Dermis blood vessel endothelial cell (primary cell): Measurements from ENCODE around the gene TLE5. TPM values are rescaled to one million over a fixed set of nuclear protein-coding genes. Genes with fewer than 3 reads are reported as not detected.
"Not testable (repeated sequence)": the region's sequence is repeated elsewhere in the genome, so short reads cannot be mapped to it uniquely, and the experiment has no call there.

Experiments
- DNase-seq: peaks from one replicate; pipeline ENCODE4 v3.0.0; 2010
- total RNA-seq: library from RNA; depleted of rRNA; stranded (reverse); fragments of >200 nt; gene quantifications from 2 replicates; pipeline ENCODE4 v1.2.3, GENCODE V29; 2014

Gene TLE5
- total RNA-seq, 1 donor from 2014 or later, result 81.7 TPM

DNA sequence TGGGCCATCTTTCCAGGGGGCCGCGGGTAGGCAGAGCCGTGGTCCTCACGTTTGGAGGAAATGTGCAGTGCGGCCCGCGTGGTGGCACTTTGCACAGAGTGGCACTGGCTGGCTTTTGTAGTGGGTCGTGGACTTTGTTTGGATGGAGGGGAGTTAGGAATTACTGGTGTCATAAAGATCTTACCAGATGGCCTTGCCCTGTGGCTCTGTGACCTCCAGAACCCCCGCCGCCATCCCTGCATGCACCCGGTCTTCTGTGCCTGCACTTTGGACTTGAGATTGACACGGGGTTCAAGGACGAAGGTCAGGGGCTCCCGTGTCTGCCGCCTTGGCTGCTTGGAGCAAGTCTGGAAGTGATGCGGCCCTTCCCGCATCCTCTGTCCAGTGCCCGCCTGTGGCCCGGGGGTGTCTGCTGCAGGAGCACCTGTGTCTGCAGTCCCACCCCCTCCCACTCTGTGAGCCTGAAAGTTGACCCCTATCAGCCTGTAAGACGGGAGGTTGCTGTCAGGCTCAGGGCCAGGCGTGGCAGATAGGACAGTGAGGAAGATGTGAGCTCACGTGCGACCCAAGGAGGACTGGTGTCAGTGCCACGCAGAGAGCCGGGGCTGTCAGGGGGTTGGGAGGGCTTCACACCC is 34.1 kb upstream of the TLE5 start:
- DNase-seq, result no peak

DNA sequence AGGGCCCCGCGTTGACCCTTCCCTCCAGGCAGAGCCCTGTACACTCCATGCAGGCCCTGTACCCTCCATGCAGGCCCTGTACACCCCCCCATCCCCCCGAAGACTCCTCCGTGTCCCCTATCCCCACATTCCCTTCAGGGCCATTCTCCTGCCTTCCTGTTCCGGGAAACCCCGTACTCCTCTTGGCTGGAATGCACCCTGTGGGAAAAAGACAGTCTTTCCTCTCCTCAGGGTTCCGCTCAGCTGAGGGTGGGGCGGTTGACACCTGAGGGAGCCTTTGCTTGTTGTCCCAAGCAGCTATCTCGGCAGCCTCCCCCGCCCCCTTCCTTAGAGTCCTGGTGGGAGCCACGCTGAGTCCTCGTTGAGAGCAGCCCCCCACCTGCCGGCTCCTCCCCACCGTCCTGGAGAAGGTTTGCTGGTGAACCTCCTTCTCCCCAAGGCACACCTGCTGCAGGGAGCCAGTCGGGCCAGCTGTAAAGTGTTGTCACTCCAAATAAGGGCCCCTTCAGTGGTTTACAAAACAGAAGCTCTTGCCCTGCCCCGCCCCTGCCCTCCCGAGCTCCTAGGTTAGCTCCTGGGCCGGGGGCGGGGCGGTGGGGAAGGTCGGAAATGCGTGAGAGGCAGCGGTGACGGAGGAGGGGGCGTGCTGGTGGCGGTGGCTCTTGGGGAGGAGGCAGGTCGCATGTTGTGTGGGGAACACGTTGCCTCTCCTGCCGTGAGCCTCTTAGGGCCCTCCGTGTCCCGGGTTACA is 33.3 kb upstream of the TLE5 start:
- DNase-seq, result peak; percentile 46

- peak; percentile 45 for DNase-seq
These were observed 32.5 kb upstream of the TLE5 start for GRCh38 chr19:3094601-3095440.

- not testable (repeated sequence) for DNase-seq
These were observed 27.1 kb upstream of the TLE5 start for GRCh38 chr19:3089299-3089855.

DNA sequence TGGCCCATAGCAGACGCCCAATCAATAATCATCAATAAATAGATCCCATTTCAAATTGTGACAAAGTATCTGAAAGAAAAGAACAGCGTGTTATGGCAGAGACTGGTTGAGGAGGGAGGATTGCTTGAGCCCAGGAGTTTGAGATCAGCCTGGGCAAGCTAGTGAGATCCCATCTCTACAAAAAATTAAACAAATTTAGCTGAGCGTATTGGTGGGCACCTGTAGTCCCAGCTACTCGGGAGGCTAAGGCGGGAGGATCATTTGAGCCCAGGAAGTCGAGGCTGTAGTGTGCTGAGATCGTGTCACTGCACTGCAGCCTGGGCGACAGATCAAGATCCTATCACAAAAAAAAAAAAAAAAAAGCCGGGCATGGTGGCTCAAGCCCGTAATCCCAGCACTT is 25.5 kb upstream of the TLE5 start:
- no peak for DNase-seq

- DNase-seq, result no peak
These were observed 22.6 kb upstream of the TLE5 start for GRCh38 chr19:3084943-3085342.

- DNase-seq, result no peak
These were observed 21.7 kb upstream of the TLE5 start for GRCh38 chr19:3083964-3084363.

DNA sequence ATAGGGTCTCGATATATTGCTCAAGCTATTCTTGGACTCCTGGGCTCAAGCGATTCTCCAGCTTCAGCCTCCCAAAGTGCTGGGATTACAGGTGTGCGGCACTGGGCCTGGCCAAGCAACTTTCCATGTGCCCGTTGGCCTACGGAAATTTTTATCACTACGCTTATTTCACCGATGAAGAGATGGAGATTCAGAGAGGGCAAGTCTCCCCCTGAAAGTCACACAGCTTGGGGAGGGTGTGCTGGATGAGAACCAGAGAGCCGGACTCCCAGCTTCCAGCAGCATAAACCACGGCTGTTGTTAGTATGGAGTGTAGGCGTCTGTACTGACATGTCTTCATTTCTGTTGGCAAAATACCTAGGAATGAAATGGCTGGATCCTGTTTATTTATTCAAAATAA is 20.0 kb upstream of the TLE5 start:
- no peak for DNase-seq

DNA sequence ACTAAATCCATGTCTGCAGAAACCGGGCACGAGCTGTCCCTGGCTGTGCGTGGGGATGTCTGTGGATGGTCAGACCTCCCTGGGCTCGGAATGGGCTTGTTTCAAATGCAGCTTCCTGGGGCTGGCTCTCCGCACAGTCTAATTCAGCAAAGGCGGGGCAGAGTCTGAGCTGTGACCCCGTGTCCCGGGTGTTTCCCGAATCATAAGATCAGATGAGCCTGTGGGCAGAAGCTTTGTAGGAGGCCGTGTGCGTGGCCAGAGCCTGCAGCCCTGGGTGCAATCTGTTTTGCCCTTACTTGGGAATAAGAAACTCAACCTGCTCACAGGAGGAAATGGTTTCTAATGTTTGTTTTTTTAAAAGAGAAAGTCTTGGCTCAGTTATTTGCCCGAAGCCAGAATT is 18.0 kb upstream of the TLE5 start:
- DNase-seq, result peak; percentile 52

DNA sequence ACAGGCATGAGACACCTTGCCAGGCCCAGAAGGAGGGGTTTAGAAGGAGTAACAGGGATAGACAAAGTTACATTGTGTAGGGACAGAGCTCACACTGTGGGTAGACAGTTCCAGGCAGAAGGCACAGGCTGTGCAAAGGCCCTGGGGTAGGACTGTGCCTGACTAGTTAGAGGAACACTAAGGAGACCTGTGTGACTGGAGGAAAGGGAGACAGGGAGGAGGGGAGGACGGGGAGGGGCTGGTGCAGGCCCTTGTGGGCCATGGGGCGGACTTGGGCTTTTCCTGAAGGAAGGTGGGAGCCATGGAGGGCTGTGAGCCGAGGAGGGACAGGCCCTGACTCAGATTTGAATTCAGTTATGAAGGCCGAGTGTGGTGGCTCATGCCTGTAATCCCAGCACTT is 17.3 kb upstream of the TLE5 start:
- no peak for DNase-seq

DNA sequence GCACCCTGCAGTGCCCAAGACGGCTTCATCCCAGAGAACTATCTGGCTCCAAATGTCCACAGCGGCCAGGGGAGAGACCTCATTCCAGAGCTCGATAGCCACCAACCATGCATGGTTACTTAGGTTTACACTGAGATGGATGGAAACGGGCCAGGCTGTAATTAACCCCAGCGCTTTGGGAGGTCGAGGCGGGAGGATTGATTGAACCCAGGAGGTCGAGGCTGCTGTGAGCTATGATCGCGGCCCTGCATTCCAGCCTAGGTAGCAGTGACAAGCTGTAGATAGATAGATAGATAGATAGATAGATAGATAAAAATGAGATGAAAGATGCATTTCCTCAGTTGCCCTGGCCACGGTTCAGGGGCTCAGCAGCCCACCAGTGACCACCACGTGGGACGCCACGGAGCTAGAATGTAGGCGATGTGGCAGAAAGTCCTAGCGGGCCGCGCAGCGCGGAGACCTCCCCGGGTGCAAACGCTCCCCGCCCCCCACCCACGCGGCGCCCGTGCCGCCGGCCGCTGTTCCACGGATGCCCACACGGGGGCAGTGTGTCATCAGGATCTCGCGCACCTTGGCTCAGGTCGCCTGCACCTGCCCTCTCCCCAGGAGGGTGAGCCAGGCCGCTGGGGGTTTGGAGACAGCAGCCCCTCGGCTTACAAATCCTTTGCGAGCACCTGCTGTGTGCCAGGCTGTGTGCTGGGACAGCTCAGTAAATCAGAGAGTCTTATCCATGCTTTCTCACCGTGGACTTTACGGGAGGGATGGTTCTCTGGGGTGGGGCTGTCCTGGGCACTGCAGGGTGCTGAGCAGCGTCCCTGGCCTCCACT is 13.5 kb upstream of the TLE5 start:
- peak; percentile 65 for DNase-seq

DNA sequence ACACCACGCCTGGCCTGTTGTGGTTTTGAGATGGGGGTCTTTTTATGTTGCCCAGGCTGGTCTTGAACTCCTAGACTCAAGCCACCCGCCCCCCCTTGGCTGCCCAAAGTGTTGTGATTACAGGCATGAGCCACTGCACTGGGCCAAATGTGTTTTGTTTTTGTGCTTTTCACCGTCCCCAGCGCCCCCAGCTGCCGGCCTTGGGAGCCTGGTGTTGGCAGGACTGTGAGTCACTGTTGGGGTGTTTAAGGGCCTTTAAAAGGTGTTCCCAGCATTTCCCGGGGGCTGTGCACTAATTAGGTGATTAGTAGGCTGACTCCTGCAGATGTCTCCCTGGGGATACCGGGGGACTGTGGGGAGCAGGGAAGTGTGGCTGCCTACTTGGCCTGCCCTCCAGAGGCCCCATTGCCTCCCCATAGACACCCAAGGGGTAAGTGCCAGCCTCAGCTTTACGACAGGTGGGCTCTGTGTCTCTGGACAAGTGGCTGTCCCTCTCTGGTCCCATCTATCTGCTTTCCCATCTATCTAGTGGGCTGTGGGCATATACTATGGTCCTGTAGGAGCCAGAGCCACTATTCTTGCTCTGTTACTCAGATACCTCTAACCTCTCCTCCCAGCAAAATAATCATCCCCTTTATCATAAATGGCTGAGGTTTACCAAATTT is 11.8 kb upstream of the TLE5 start:
- DNase-seq, result peak; percentile 35

GRCh38 chr19:3073159-3073563 is 10.9 kb upstream of the TLE5 start:
- peak; percentile 65 for DNase-seq

GRCh38 chr19:3071768-3072167 is 9.5 kb upstream of the TLE5 start:
- DNase-seq, result no peak

- no peak for DNase-seq
These were observed 5.8 kb upstream of the TLE5 start for GRCh38 chr19:3068071-3068470.

GRCh38 chr19:3067563-3067962 is 5.3 kb upstream of the TLE5 start:
- no peak for DNase-seq

GRCh38 chr19:3066482-3067049 is 4.3 kb upstream of the TLE5 start:
- no peak for DNase-seq

DNA sequence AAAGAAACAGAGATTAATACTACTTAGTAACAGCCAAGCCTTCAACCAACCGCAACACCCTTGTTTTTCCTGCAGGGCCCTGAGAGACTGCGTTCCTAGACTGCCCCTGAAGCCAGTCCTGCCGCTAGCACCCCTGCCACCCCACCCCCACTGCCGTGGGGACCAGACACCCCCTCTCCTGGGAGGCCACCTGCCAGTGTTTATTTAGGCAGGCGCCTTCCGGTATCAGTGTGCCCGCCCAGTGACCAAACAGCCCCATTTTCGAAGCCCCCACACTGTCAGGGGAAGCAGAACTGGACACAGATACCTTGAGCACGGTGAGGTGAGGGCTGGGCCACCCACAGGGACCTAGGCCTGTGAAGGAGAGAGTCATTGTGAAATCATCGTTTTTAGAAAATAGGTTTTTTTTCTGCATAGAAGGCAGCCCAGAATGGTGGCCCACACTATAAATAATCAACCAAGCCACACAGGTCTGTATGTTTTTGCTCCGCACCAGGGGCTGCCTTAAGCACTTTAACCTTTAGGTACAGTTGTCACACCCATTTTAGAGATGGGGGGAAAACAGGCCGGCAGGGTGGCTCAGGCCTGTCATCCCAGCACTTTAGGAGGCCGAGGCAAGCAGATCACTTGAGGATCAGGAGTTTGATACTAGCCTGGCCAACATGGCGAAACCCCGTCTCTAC is 3.5 kb upstream of the TLE5 start:
- no peak for DNase-seq

GRCh38 chr19:3064011-3064330 is 1.7 kb upstream of the TLE5 start:
- DNase-seq, result no peak

- DNase-seq, result peak; percentile 44
These were observed 823 bp downstream of the TLE5 start for GRCh38 chr19:3061182-3062161.
